Neural progenitor cell (in vitro differentiated cells): Measurements from ENCODE around the gene LDB2. TPM values are rescaled to one million over a fixed set of nuclear protein-coding genes. Genes with fewer than 3 reads are reported as not detected.

ENCODE experiments used
- DNase-seq: peaks from one replicate; pipeline ENCODE4 v3.0.0-alpha.2; 2016; ENCODE audit warnings: low spot score
- H2AFZ ChIP-seq: fragments of 200-600 bp; sonication (generic); replicated peaks from 2 replicates; pipeline ENCODE4 v1.6.1; 2016; ENCODE audit warnings: antibody characterized with exemption
- H3F3A ChIP-seq: fragments of 200-600 bp; sonication (generic); 2 replicates; pipeline ENCODE4 v1.6.1; 2016; ENCODE audit warnings: antibody characterized with exemption, low read depth
- H3K27ac ChIP-seq: fragments of 200-600 bp; sonication (generic); 2 replicates; pipeline ENCODE4 v1.5.1; 2016; ENCODE audit warnings: mild to moderate bottlenecking
- H3K27me3 ChIP-seq: fragments of 200-600 bp; sonication (generic); 2 replicates; pipeline ENCODE4 v1.6.1; 2016; ENCODE audit warnings: mild to moderate bottlenecking, moderate library complexity
- H3K36me3 ChIP-seq: fragments of 200-600 bp; sonication (generic); 2 replicates; pipeline ENCODE4 v1.5.1; 2016
- H3K4me1 ChIP-seq: fragments of 200-600 bp; sonication (generic); 2 replicates; pipeline ENCODE4 v1.6.1; 2016; ENCODE audit warnings: mixed run types
- H3K4me2 ChIP-seq: fragments of 200-600 bp; sonication (generic); 2 replicates; pipeline ENCODE4 v1.6.1; 2016
- H3K4me3 ChIP-seq: fragments of 200-600 bp; sonication (generic); 2 replicates; pipeline ENCODE4 v1.5.1; 2016
- H3K79me2 ChIP-seq: fragments of 200-600 bp; sonication (generic); 2 replicates; pipeline ENCODE4 v1.6.1; 2016; ENCODE audit warnings: low read depth
- H3K9ac ChIP-seq: fragments of 200-600 bp; sonication (generic); 2 replicates; pipeline ENCODE4 v1.6.1; 2016
- H3K9me3 ChIP-seq: fragments of 200-600 bp; sonication (generic); 2 replicates; pipeline ENCODE4 v1.5.1; 2016; ENCODE audit warnings: low read depth
- H4K20me1 ChIP-seq: fragments of 200-600 bp; sonication (generic); 2 replicates; pipeline ENCODE4 v1.6.1; 2016; ENCODE audit warnings: low read depth
- H3K27ac Mint-ChIP-seq: 3 replicates; pipeline ENCODE4 v1.8.0; 2021; ENCODE audit warnings: mixed read lengths
- H3K27me3 Mint-ChIP-seq: 2 replicates; pipeline ENCODE4 v1.8.0; 2022; ENCODE audit warnings: low read depth, mild to moderate bottlenecking, inconsistent platforms, moderate library complexity, mixed read lengths; ENCODE audit not compliant: insufficient read depth
- H3K36me3 Mint-ChIP-seq: 3 replicates; pipeline ENCODE4 v1.8.0; 2021; ENCODE audit warnings: mixed read lengths
- H3K4me1 Mint-ChIP-seq: 3 replicates; pipeline ENCODE4 v1.8.0; 2021; ENCODE audit warnings: mixed read lengths
- H3K4me3 Mint-ChIP-seq: 3 replicates; pipeline ENCODE4 v1.8.0; 2021; ENCODE audit warnings: mild to moderate bottlenecking, moderate library complexity, mixed read lengths
- H3K9me3 Mint-ChIP-seq: 3 replicates; pipeline ENCODE4 v1.8.0; 2020; ENCODE audit warnings: mixed read lengths
- EZH2 ChIP-seq: fragments of 200-600 bp; sonication (generic); IDR thresholded peaks from 2 replicates; pipeline ENCODE4 v1.6.1; 2017; ENCODE audit warnings: antibody characterized with exemption, mild to moderate bottlenecking, moderate library complexity
- EZH2phosphoT487 ChIP-seq: fragments of 200-600 bp; sonication (generic); IDR thresholded peaks from 2 replicates; pipeline ENCODE4 v1.6.1; 2017; ENCODE audit warnings: antibody characterized with exemption
- total RNA-seq: library from RNA; depleted of rRNA; stranded (reverse); fragments of >200 nt; gene quantifications from 2 replicates; pipeline ENCODE4 v1.2.3, GENCODE V29; 2015; ENCODE audit warnings: low replicate concordance
- TF ChIP-seq, protein P1 (sequence below): fragments of 200-600 bp; sonication (generic); IDR thresholded peaks from 2 replicates; pipeline ENCODE4 v1.5.1; 2017; ENCODE audit warnings: antibody characterized with exemption, mild to moderate bottlenecking

LDB2 gene
- total RNA-seq, 1 donor from 2014 or later, result 24.3 TPM

GRCh38 chr4:16772366-16772850 is 126.0 kb downstream of the LDB2 start:
- no peaks in the 10 kb centered on the region for H3K36me3 ChIP-seq
- no peaks in the 10 kb centered on the region for H3K27me3 ChIP-seq
- no peak overlapping the region for H3K4me2 ChIP-seq
- Mint-ChIP-seq H3K36me3 (peaks cover 7% of the 10 kb centered on the region), H3K27ac (no peak overlapping the region), H3K27me3 (no peaks in the 10 kb centered on the region), H3K4me1 (peaks cover 5% of the 10 kb centered on the region), H3K4me3 (no peak overlapping the region), H3K9me3 (no peaks in the 10 kb centered on the region)
- H3K9ac ChIP-seq, result no peak overlapping the region
- H3K79me2 ChIP-seq, result no peaks in the 10 kb centered on the region
- no peak for DNase-seq
- no peaks in the 10 kb centered on the region for H3K9me3 ChIP-seq
- TF ChIP-seq, protein P1, sequence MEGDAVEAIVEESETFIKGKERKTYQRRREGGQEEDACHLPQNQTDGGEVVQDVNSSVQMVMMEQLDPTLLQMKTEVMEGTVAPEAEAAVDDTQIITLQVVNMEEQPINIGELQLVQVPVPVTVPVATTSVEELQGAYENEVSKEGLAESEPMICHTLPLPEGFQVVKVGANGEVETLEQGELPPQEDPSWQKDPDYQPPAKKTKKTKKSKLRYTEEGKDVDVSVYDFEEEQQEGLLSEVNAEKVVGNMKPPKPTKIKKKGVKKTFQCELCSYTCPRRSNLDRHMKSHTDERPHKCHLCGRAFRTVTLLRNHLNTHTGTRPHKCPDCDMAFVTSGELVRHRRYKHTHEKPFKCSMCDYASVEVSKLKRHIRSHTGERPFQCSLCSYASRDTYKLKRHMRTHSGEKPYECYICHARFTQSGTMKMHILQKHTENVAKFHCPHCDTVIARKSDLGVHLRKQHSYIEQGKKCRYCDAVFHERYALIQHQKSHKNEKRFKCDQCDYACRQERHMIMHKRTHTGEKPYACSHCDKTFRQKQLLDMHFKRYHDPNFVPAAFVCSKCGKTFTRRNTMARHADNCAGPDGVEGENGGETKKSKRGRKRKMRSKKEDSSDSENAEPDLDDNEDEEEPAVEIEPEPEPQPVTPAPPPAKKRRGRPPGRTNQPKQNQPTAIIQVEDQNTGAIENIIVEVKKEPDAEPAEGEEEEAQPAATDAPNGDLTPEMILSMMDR, result no peak
- TF ChIP-seq EZH2, result no peak
- TF ChIP-seq EZH2phosphoT487, result no peak
- no peaks in the 10 kb centered on the region for H3F3A ChIP-seq
- no peaks in the 10 kb centered on the region for H4K20me1 ChIP-seq
- H2AFZ ChIP-seq, result no peak overlapping the region
- no peak overlapping the region for H3K27ac ChIP-seq
- H3K4me1 ChIP-seq, result no peaks in the 10 kb centered on the region
- H3K4me3 ChIP-seq, result no peak overlapping the region

- H3K27ac ChIP-seq, result no peak overlapping the region
- H2AFZ ChIP-seq, result no peak overlapping the region
- no peaks in the 10 kb centered on the region for H3K4me1 ChIP-seq
- no peak overlapping the region for H3K9ac ChIP-seq
- Mint-ChIP-seq H3K36me3 (peaks cover 7% of the 10 kb centered on the region), H3K4me3 (no peak overlapping the region), H3K27ac (no peak overlapping the region), H3K4me1 (peaks cover 3% of the 10 kb centered on the region), H3K27me3 (no peaks in the 10 kb centered on the region), H3K9me3 (no peaks in the 10 kb centered on the region)
- no peak overlapping the region for H3K4me2 ChIP-seq
- H3F3A ChIP-seq, result no peaks in the 10 kb centered on the region
- no peaks in the 10 kb centered on the region for H3K9me3 ChIP-seq
- no peaks in the 10 kb centered on the region for H3K79me2 ChIP-seq
- H4K20me1 ChIP-seq, result no peaks in the 10 kb centered on the region
- H3K27me3 ChIP-seq, result no peaks in the 10 kb centered on the region
- TF ChIP-seq EZH2 (no peak), EZH2phosphoT487 (no peak)
- TF ChIP-seq, protein P1, result no peak
- DNase-seq, result no peak
- H3K36me3 ChIP-seq, result no peaks in the 10 kb centered on the region
- H3K4me3 ChIP-seq, result no peak overlapping the region
These were observed 127.6 kb downstream of the LDB2 start for GRCh38 chr4:16770710-16771285.

GRCh38 chr4:16767861-16768260 is 130.6 kb downstream of the LDB2 start:
- no peaks in the 10 kb centered on the region for H3K4me1 ChIP-seq
- no peak overlapping the region for H3K9ac ChIP-seq
- no peak overlapping the region for H3K4me3 Mint-ChIP-seq
- H3K27me3 Mint-ChIP-seq, result no peaks in the 10 kb centered on the region
- no peaks in the 10 kb centered on the region for H3K27me3 ChIP-seq
- no peak overlapping the region for H3K27ac Mint-ChIP-seq
- H2AFZ ChIP-seq, result no peak overlapping the region
- no peaks in the 10 kb centered on the region for H3K9me3 Mint-ChIP-seq
- no peaks in the 10 kb centered on the region for H3K9me3 ChIP-seq
- H3K79me2 ChIP-seq, result no peaks in the 10 kb centered on the region
- no peaks in the 10 kb centered on the region for H3F3A ChIP-seq
- H3K36me3 ChIP-seq, result no peaks in the 10 kb centered on the region
- H3K4me1 Mint-ChIP-seq, result no peaks in the 10 kb centered on the region
- no peak for DNase-seq
- TF ChIP-seq EZH2phosphoT487 (no peak), EZH2 (no peak)
- TF ChIP-seq, protein P1, result no peak
- H3K4me2 ChIP-seq, result no peak overlapping the region
- H3K4me3 ChIP-seq, result no peak overlapping the region
- no peaks in the 10 kb centered on the region for H4K20me1 ChIP-seq
- H3K27ac ChIP-seq, result no peak overlapping the region
- peaks cover 3% of the 10 kb centered on the region for H3K36me3 Mint-ChIP-seq
